GM23338 (cell line): ENCODE results near the gene FRG2C. TPM values are rescaled to one million over a fixed set of nuclear protein-coding genes. Genes with fewer than 3 reads are reported as not detected.
"Not testable (repeated sequence)": the region's sequence is repeated elsewhere in the genome, so short reads cannot be mapped to it uniquely, and the experiment has no call there.

Experiments used
- ATAC-seq: fragments of 200-7000 bp; cut with Tn5 transposase; 3 replicates; pipeline ENCODE4 v1.9.1; 2020
- DNase-seq: peaks from one replicate; pipeline ENCODE4 v3.0.0-alpha.2; 2015; ENCODE audit warnings: low spot score
- H2AFZ ChIP-seq: fragments of 200-600 bp; sonication (generic); 2 replicates; pipeline ENCODE4 v1.8.0; 2016; ENCODE audit warnings: antibody characterized with exemption, mild to moderate bottlenecking, moderate library complexity
- H3F3A ChIP-seq: fragments of 200-600 bp; sonication (generic); replicated peaks from 2 replicates; pipeline ENCODE4 v1.8.0; 2017; ENCODE audit warnings: antibody characterized with exemption, mixed run types, low read depth
- H3K27ac ChIP-seq: fragments of 200-600 bp; sonication (generic); 2 replicates; pipeline ENCODE4 v1.6.1; 2016; ENCODE audit warnings: low read depth
- H3K27me3 ChIP-seq: fragments of 200-600 bp; sonication (generic); 2 replicates; pipeline ENCODE4 v1.8.0; 2016; ENCODE audit warnings: mild to moderate bottlenecking, mixed run types, moderate library complexity; ENCODE audit not compliant: insufficient read depth
- H3K36me3 ChIP-seq: fragments of 200-600 bp; sonication (generic); 2 replicates; pipeline ENCODE4 v1.8.0; 2016; ENCODE audit warnings: mild to moderate bottlenecking; ENCODE audit not compliant: insufficient read depth
- H3K4me1 ChIP-seq: fragments of 200-600 bp; sonication (generic); 2 replicates; pipeline ENCODE4 v1.8.0; 2016; ENCODE audit warnings: mild to moderate bottlenecking, moderate library complexity; ENCODE audit not compliant: insufficient read depth
- H3K4me2 ChIP-seq: fragments of 200-600 bp; sonication (generic); 2 replicates; pipeline ENCODE4 v1.7.1; 2017; ENCODE audit warnings: mixed run types
- H3K4me3 ChIP-seq: fragments of 200-600 bp; sonication (generic); 2 replicates; pipeline ENCODE4 v1.6.1; 2016; ENCODE audit warnings: mixed run types
- H3K79me2 ChIP-seq: fragments of 200-600 bp; sonication (generic); replicated peaks from 2 replicates; pipeline ENCODE4 v1.8.0; 2017; ENCODE audit warnings: mild to moderate bottlenecking; ENCODE audit not compliant: insufficient read depth
- H3K9me2 ChIP-seq: fragments of 200-600 bp; sonication (generic); 2 replicates; pipeline ENCODE4 v1.8.0; 2017; ENCODE audit not compliant: insufficient read depth
- H4K20me1 ChIP-seq: fragments of 200-600 bp; sonication (generic); replicated peaks from 2 replicates; pipeline ENCODE4 v1.8.0; 2017; ENCODE audit warnings: mild to moderate bottlenecking; ENCODE audit not compliant: insufficient read depth
- H3K27ac Mint-ChIP-seq: 2 replicates; pipeline ENCODE4 v1.8.0; 2020; ENCODE audit warnings: inconsistent platforms, mild to moderate bottlenecking, moderate library complexity, mixed read lengths
- H3K27me3 Mint-ChIP-seq: 3 replicates; pipeline ENCODE4 v1.8.0; 2022; ENCODE audit warnings: low read depth, mild to moderate bottlenecking, moderate library complexity, mixed read lengths, inconsistent platforms; ENCODE audit not compliant: insufficient read depth, poor library complexity
- H3K36me3 Mint-ChIP-seq: 3 replicates; pipeline ENCODE4 v1.8.0; 2021; ENCODE audit warnings: low read depth, mild to moderate bottlenecking, inconsistent platforms, moderate library complexity, mixed read lengths
- H3K4me1 Mint-ChIP-seq: 3 replicates; pipeline ENCODE4 v1.8.0; 2020; ENCODE audit warnings: mild to moderate bottlenecking, inconsistent platforms, mixed read lengths
- H3K4me3 Mint-ChIP-seq: 3 replicates; pipeline ENCODE4 v1.8.0; 2021; ENCODE audit warnings: moderate library complexity, mild to moderate bottlenecking, inconsistent platforms, mixed read lengths
- H3K9me3 Mint-ChIP-seq: 3 replicates; pipeline ENCODE4 v1.8.0; 2020; ENCODE audit warnings: moderate library complexity, mild to moderate bottlenecking, inconsistent platforms, mixed read lengths
- CTCF ChIP-seq, 2 experiments: fragments of 200-600 bp in 1 of 2; sonication (generic) in 1 of 2; conservative IDR thresholded peaks; 2 replicates each; pipeline versions ENCODE4 v1.5.1 to v1.6.1; 2016 to 2017; ENCODE audit warnings: antibody characterized with exemption in 2 of 2, low read depth in 2 of 2, mild to moderate bottlenecking in 2 of 2, moderate library complexity in 1 of 2
- POLR2AphosphoS5 ChIP-seq: IDR thresholded peaks from 2 replicates; pipeline ENCODE4 v1.6.1; 2016; ENCODE audit warnings: antibody characterized with exemption, low read depth
- long read RNA-seq: library from polyadenylated mRNA; unstranded; transcript quantifications from one replicate; pipeline ENCODE4 v2.0.0, GENCODE V29; 2020; ENCODE audit not compliant: unreplicated experiment
- polyA plus RNA-seq: library from polyadenylated mRNA; unstranded; fragments of >200 nt; fragmentation: Nextera tagmentation; extraction: Ambion mirVana; gene quantifications from 2 replicates; pipeline ENCODE4 v1.2.1, GENCODE V29; 2016
- total RNA-seq: library from RNA; depleted of rRNA; stranded (reverse); fragments of >200 nt; shearing (Covaris generic); gene quantifications from 2 replicates; pipeline ENCODE4 v1.2.3, GENCODE V29; 2014; rRNA removed

FRG2C gene
- total RNA-seq (0.10 TPM in 1 of 2 replicates, not detected in the other), polyA plus RNA-seq (0.23 and 0.37 TPM in 2 replicates)
- long read RNA-seq = 0 reads

- peaks cover 11% of the 10 kb centered on the region for H3K36me3 Mint-ChIP-seq
- not testable (repeated sequence) for H3K4me3 ChIP-seq, ATAC-seq, H3K9me2 ChIP-seq, H3F3A ChIP-seq, H3K27ac ChIP-seq, H2AFZ ChIP-seq, H3K4me2 ChIP-seq, H3K4me1 Mint-ChIP-seq, DNase-seq, H3K36me3 ChIP-seq, H3K79me2 ChIP-seq, H3K4me1 ChIP-seq, H4K20me1 ChIP-seq, H3K4me3 Mint-ChIP-seq, H3K27ac Mint-ChIP-seq
- peaks cover 50% of the 10 kb centered on the region for H3K27me3 Mint-ChIP-seq
- H3K9me3 Mint-ChIP-seq = peaks cover 40% of the 10 kb centered on the region
- H3K27me3 ChIP-seq = peaks cover 70% of the 10 kb centered on the region
Observed at GRCh38 chr3:75664028-75664427, at the start of gene FRG2C. TSS of gene FRG2C (plus strand) at chr3:75664328. CDS start at chr3:75664380, 52 bp downstream.

- H3F3A ChIP-seq, H3K4me1 ChIP-seq, H3K36me3 Mint-ChIP-seq, H3K27ac Mint-ChIP-seq, H3K79me2 ChIP-seq, H3K36me3 ChIP-seq, H3K4me1 Mint-ChIP-seq, H3K9me2 ChIP-seq, H3K27ac ChIP-seq, H4K20me1 ChIP-seq, H3K9me3 Mint-ChIP-seq: not testable (repeated sequence)
- DNase-seq = peak; percentile 88
- peaks cover 26% of the 10 kb centered on the region for H3K27me3 Mint-ChIP-seq
- peak overlapping the region; percentile 75 for H3K4me3 Mint-ChIP-seq
- peak; percentile 71 for ATAC-seq
- Histone ChIP-seq H3K4me3 (peak overlapping the region; percentile 77), H2AFZ (peak overlapping the region; percentile 76; the same call in 1 of the 2 replicates), H3K27me3 (peaks cover 22% of the 10 kb centered on the region), H3K4me2 (peak overlapping the region; percentile 82)
- peak; percentile 44 for TF ChIP-seq POLR2AphosphoS5
Observed at GRCh38 chr3:75618666-75619305, 45.3 kb upstream of the FRG2C start.

GRCh38 chr3:75619481-75620031, 44.6 kb upstream of the FRG2C start:
- Histone ChIP-seq H3K4me2 (peak overlapping the region; percentile 82), H3K4me3 (peak overlapping the region; percentile 77), H3K27me3 (peaks cover 22% of the 10 kb centered on the region), H2AFZ (peak overlapping the region; percentile 66; the same call in 1 of the 2 replicates)
- peak; percentile 24 to 36; a peak in 3 of 4 replicates for TF ChIP-seq CTCF (conservative IDR thresholded peaks at IDR 0.05; ENCODE audit: low read depth in 2 of 2)
- H4K20me1 ChIP-seq, H3F3A ChIP-seq, H3K4me1 Mint-ChIP-seq, H3K27ac Mint-ChIP-seq, H3K79me2 ChIP-seq, H3K4me1 ChIP-seq, H3K9me2 ChIP-seq, H3K27ac ChIP-seq, H3K9me3 Mint-ChIP-seq, H3K36me3 Mint-ChIP-seq, H3K36me3 ChIP-seq: not testable (repeated sequence)
- DNase-seq = peak; percentile 48
- peak overlapping the region; percentile 75 for H3K4me3 Mint-ChIP-seq
- ATAC-seq = peak; percentile 71
- peaks cover 24% of the 10 kb centered on the region for H3K27me3 Mint-ChIP-seq
